Ishikawa (cell line): Measurements from ENCODE around the gene SEC14L5.

Experiments used
- EGR1 ChIP-seq: IDR thresholded peaks from 2 replicates; pipeline ENCODE4 v1.6.1; 2012
- EP300 ChIP-seq: IDR thresholded peaks from 2 replicates; pipeline ENCODE4 v1.6.1; 2012; ENCODE audit warnings: borderline replicate concordance
- TAF1 ChIP-seq: IDR thresholded peaks from 2 replicates; pipeline ENCODE4 v1.6.1; 2012; ENCODE audit warnings: low read depth, mild to moderate bottlenecking
- TEAD4 ChIP-seq: IDR thresholded peaks from 2 replicates; pipeline ENCODE4 v1.6.1; 2012

DNA sequence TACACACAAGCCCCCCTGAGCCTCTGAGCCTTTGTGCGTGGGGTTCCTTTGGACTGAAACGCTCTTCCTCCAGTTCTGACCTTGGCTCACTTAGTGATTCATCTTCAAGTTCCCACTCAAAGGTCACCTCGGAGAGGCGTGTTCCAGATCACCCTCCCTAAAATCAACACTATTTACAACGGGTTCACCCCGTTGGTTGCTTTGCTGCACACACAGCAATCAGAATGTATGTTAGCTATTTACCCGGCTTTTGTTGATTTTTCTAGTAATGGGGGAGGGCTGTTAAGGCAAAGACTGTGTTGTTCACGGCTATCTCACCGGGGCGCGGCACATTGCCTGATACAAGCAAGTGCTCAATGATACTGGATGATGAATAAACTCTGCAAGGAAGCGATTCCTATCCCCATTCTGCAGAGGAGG is 74.6 kb downstream of the SEC14L5 start:
- no peak for TF ChIP-seq EP300
- no peak for TF ChIP-seq EGR1
- no peak for TF ChIP-seq TEAD4
- no peak for TF ChIP-seq TAF1
